ENCODE data around the gene TRIM44.

The TRIM44 gene

DNA sequence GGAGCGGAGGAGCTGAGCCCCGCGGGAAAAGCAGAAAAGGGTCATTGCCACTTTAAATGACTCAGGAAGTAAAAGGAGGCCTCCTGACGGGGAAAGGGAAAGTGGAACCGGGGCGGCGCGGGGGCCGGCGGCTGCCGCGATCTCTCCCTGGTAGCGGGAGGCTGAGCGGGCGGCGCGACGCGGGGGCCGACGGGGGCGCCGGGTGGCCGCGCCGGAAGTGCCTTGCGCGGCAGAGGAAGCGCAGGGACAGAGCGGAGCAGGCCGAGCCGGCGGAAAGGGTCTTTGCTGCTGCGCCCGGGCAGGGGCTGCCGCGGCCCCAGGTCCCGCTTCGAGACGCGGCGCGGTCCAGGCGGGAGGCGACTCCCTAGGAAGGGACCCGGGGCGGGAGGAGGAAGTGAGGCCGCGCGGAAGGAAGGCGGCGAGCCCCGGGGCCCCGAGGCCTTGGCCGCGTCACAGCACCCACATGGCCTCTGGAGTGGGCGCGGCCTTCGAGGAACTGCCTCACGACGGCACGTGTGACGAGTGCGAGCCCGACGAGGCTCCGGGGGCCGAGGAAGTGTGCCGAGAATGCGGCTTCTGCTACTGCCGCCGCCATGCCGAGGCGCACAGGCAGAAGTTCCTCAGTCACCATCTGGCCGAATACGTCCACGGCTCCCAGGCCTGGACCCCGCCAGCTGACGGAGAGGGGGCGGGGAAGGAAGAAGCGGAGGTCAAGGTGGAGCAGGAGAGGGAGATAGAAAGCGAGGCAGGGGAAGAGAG is at the start of gene TRIM44:
Gene TRIM44, plus strand, starts transcription at position 127 of the 759 bp plus-strand sequence. Its CDS starts 337 bp downstream, at position 464.
- DNase-seq (ENCODE audit: insufficient read length, low spot score) (peak; percentile 76), FAIRE-seq (peak; percentile 89)

DNA sequence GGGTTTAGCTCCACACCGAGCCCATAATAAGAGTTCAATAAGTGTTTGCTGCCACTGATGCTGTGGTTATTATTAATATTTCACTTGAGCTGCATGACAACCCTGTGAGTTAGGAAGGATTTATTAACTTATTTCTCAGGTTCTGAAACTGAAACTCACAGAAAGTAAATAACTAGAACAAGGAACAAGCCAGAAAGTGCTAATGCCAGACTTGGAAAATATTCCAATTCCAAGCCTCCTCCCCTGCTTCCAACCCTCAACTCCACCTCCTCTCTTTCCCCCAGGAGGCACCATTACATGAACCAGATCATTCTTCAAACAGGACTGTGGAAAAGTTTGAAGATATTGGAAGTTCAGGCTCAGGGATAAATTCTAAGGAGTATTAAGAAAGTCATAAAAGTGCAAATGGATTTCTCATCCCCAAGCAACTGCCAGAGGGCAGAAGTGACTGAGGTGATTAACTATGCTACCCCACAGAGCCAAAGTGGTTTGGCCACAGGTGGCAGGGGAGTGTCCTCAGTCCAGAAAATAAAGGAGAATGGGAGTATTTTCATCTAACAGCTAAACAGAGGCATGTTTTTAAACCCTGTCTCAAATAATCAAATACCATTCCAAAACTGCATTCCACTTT is 47.5 kb upstream of the TRIM44 start:
- no peak for FAIRE-seq
- DNase-seq (ENCODE audit: insufficient read length, low spot score): no peak

GRCh38 chr11:35615921-35616900 is 46.4 kb upstream of the TRIM44 start:
- DNase-seq (ENCODE audit: insufficient read length, low spot score): peak; percentile 28
- peak; percentile 69 for FAIRE-seq

- FAIRE-seq (no peak), DNase-seq (ENCODE audit: insufficient read length, low spot score) (no peak)
Measured at GRCh38 chr11:35617316-35617686, 45.3 kb upstream of the TRIM44 start.

DNA sequence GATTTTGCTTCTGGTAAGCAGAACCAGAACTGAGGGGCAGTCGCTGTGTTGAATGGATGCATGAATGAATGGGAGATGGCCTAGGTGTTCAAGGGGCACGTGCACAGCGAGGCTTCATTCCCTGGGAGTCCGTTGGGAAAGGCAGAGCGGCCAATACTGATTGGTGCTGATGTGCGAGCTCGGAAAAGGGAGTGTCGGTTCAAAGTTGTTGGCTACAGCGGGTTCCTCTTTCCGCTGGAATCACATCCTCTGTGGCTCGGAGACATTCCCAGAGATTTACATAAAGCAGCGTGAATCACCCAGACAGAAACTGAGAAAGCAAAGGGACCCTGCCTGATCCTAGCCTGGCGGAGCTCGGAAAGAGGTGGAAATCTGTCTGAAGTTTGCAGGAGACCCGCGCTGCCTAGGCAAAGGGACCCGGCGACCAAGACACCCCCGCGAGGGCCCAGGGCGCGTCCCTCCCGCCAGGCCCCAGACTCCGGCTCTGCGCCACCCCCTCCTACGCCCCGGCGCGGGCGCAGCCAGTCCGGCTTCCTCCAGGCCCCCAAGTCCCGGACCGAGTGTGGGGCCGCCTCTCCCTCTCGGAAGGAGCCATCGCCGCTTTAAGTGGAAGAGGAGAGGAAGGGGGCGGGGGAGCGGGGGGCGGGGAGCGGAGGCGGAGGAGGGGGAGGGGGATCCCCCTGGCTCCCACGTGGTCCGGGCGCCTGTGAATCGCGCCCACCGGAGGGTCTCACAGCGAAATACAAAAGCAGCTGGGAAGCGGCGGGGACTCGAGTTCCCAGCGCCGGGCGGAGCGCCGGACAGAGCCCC is 44.7 kb upstream of the TRIM44 start, which contains the start of gene FJX1:
Gene FJX1, plus strand, starts transcription at position 774 of the 810 bp plus-strand sequence. CDS start 177 bp downstream, outside the sequence.
- FAIRE-seq (no peak), DNase-seq (ENCODE audit: insufficient read length, low spot score) (peak; percentile 66)

DNA sequence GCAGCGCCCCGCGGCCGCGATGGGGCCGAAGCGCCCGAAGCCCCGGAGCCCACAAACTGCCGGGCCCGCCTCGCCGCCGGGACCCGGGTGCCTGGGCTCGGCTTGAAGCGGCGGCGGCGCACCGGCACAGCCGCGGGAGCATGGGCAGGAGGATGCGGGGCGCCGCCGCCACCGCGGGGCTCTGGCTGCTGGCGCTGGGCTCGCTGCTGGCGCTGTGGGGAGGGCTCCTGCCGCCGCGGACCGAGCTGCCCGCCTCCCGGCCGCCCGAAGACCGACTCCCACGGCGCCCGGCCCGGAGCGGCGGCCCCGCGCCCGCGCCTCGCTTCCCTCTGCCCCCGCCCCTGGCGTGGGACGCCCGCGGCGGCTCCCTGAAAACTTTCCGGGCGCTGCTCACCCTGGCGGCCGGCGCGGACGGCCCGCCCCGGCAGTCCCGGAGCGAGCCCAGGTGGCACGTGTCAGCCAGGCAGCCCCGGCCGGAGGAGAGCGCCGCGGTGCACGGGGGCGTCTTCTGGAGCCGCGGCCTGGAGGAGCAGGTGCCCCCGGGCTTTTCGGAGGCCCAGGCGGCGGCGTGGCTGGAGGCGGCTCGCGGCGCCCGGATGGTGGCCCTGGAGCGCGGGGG is 44.0 kb upstream of the TRIM44 start:
- no peak for FAIRE-seq
- DNase-seq (ENCODE audit: insufficient read length, low spot score): peak; percentile 57

DNA sequence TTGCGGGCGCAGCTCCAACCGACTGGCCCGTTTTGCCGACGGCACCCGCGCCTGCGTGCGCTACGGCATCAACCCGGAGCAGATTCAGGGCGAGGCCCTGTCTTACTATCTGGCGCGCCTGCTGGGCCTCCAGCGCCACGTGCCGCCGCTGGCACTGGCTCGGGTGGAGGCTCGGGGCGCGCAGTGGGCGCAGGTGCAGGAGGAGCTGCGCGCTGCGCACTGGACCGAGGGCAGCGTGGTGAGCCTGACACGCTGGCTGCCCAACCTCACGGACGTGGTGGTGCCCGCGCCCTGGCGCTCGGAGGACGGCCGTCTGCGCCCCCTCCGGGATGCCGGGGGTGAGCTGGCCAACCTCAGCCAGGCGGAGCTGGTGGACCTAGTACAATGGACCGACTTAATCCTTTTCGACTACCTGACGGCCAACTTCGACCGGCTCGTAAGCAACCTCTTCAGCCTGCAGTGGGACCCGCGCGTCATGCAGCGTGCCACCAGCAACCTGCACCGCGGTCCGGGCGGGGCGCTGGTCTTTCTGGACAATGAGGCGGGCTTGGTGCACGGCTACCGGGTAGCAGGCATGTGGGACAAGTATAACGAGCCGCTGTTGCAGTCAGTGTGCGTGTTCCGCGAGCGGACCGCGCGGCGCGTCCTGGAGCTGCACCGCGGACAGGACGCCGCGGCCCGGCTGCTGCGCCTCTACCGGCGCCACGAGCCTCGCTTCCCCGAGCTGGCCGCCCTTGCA is 43.3 kb upstream of the TRIM44 start:
- DNase-seq (ENCODE audit: insufficient read length, low spot score) (peak; percentile 27), FAIRE-seq (no peak)

DNA sequence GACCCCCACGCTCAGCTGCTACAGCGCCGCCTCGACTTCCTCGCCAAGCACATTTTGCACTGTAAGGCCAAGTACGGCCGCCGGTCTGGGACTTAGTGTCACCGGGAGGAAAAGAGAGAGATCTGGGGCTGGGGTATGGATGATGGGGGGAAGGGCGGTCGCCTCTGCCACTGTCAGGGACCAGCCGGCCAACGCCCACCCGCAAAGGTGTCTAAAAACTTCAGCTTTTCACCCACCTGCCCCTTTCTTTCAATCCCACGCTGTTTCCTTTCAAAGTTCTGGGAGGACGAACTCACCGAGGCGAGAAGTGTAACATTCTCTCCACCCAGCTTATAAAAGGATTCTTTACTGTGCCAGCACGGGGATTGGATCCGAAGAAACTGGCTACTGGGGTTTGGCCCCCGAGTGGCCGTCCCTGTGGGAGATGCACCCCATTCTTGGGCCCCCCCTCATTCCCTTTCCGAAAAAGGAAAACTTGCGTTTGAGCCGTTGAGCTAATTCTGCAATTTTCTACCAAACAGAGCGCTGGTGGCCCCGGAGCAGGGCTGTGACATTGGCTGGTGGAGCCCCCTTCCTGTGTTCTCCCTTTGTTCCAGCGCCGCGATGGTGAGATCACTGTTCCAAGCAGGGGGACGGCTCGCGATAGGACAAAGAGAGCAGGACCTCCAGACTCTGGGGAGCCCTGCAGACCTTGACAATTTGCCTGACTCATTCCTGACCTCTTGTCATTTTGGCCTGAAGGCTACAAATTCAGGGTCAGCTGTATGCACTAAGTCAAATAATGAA is 42.5 kb upstream of the TRIM44 start:
- no peak for FAIRE-seq
- no peak for DNase-seq (ENCODE audit: insufficient read length, low spot score)

DNA sequence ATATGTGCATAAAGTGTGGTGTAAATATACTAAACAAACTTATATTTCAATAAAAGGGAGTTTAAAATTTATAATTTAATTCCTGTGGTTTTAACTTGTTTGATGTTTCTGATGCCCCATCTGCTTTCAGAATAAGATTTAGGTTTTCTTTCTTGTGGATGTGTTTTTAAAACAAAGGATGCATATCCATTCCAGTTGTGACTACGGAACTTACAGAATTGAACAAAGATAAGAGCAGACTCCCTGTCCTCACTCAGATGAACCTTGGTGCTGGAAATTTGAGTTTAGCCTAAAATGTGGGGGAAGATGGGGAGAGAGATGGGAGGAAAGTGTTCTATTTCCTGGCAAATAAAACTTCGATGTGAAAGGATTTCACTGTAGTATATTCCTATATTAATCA is 41.8 kb upstream of the TRIM44 start:
- FAIRE-seq (no peak), DNase-seq (ENCODE audit: insufficient read length, low spot score) (no peak)

DNA sequence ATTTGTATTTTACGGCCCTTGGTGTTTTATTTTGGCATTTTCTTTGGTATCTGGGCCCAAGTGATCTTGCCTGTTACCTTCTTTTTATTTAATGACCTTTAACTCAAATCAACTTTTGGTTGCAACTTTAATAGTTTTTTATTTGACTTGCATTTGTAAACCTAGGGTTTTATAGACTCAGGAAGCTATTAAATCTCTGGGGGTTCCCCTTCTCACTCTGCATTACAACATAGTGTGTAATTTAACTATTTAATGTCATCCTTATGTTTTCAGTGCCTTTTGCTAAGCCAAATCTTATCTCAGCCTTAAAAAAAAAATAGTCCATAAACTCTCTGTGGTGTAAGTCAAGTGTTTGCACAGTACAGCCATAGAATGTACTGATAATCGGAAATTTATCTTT is 41.0 kb upstream of the TRIM44 start:
- DNase-seq (ENCODE audit: insufficient read length, low spot score) (no peak), FAIRE-seq (no peak)

DNA sequence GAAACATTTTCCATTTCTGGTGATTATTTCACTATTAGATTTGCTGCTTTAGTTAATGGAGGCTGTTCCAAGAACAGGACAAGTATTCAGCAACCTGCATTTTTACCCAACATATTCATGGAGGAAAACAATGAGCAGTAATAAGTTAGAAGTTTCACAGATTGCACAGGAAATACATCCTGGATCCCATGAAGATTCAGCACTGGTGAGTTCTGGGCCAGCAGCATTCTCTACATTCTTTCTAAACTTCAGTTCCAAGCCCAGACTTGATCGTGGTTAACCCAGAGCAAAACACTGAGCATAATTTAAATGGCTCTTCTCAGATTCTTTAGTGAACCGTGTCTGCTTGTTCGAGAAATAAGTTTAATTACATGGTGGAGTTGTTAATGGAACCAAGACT is 40.5 kb upstream of the TRIM44 start:
- no peak for DNase-seq (ENCODE audit: insufficient read length, low spot score)
- no peak for FAIRE-seq

- DNase-seq (ENCODE audit: insufficient read length, low spot score) (no peak), FAIRE-seq (no peak)
Measured at GRCh38 chr11:35623621-35624168, 38.9 kb upstream of the TRIM44 start.

- DNase-seq (ENCODE audit: insufficient read length, low spot score) (no peak), FAIRE-seq (no peak)
Measured at GRCh38 chr11:35624316-35624715, 38.3 kb upstream of the TRIM44 start.

DNA sequence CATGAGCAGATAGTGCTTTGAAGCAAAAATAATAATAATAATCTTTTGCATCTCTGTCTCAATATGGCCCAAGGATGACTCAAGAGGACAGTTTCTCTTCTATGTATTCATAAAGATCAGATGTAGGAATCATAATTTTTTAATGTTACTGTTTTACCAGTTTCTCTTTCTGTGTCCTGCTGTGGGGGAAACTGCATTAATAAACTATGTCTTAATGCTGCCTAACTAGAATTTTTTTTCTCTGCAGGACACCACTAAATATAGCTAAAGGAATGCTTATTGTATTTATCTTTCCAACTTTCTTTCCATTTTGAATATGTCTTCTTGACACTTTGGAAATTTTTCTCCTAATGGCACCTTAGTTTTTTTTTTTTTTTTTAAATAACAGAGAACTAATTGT is 37.8 kb upstream of the TRIM44 start:
- FAIRE-seq: no peak
- no peak for DNase-seq (ENCODE audit: insufficient read length, low spot score)

- FAIRE-seq (no peak), DNase-seq (ENCODE audit: insufficient read length, low spot score) (no peak)
Measured at GRCh38 chr11:35626501-35626900, 36.1 kb upstream of the TRIM44 start.

GRCh38 chr11:35629511-35629910 is 33.1 kb upstream of the TRIM44 start:
- FAIRE-seq (no peak), DNase-seq (ENCODE audit: insufficient read length, low spot score) (no peak)

DNA sequence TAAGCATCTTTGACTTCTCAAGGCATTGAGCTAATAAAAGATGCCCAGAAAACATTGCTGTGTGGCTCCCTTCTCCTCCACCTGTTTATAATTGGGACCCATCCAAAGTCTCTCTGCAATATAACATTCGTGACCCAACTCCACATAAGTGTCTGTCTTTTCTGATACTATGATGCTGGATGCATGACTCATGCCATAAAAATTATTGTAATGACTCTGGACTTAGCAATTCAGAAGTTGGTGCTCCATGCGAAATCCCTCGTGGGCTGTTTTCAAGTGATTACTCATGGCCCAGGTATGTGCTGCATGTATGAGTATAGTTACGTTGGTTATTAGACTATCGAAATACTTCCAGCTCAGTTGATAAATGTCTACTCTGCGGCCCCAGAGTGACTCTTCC is 32.7 kb upstream of the TRIM44 start:
- no peak for FAIRE-seq

DNA sequence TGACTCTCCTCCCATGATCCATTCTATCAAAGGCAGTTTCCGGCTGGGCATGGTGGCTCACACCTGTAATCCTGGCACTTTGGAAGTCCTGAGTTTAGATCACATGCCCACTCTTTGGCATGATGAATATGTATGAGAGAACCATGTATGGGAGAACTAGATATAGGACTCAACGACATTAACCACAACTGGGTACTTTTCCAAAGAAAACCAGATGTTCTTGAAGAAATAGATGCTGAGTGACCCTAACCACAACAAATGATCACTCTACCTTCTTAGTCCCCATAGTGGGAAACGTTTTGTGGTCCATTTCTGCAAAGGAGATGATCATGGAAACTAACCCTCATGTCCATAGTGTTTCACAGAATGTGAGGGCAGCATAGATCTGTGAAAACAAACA is 30.7 kb upstream of the TRIM44 start:
- FAIRE-seq (no peak), DNase-seq (ENCODE audit: insufficient read length, low spot score) (no peak)

More for the DNA sequence above, 32.7 kb upstream of the TRIM44 start:
- DNase-seq (ENCODE audit: insufficient read length, low spot score): no peak
